ENCODE data around the gene FRG1. TPM values are rescaled to one million over a fixed set of nuclear protein-coding genes. Genes with fewer than 3 reads are reported as not detected.

FRG1 gene
- total RNA-seq, 8 experiments from 2014 or later: 48.6 to 68.0 (median 55.2) TPM

Other genes starting within 250 kb of the FRG1 start
- gene FRG2, start 86.4 kb downstream of the FRG1 start, total RNA-seq: under 1 TPM in 2 of 8 experiments, not detected in 6; 0.15 to 0.19 TPM
- under 1 TPM in 6 of 8 experiments, not detected in 2; 0.04 to 0.85 (median 0.14) TPM for gene DBET, start 123.6 kb downstream of the FRG1 start, total RNA-seq
- gene DUX4, start 232.9 kb downstream of the FRG1 start, total RNA-seq: under 1 TPM in 3 of 8 experiments, not detected in 5; 0.41 to 0.85 (median 0.45) TPM